ENCODE data around the gene CPEB1. TPM values are rescaled to one million over a fixed set of nuclear protein-coding genes. Genes with fewer than 3 reads are reported as not detected.

The CPEB1 gene
- total RNA-seq, 1 donor from 2014 or later, result 2.7 TPM

GRCh38 chr15:82643992-82644391 lies 3.2 kb downstream of the CPEB1 start:
- Mint-ChIP-seq H3K4me3 (ENCODE audit: unreplicated experiment) (no peak overlapping the region), H3K27me3 (ENCODE audit: low read depth) (peaks cover 65% of the 10 kb centered on the region), H3K4me1 (ENCODE audit: low read depth) (peaks cover 9% of the 10 kb centered on the region), H3K9me3 (ENCODE audit: low read depth) (no peaks in the 10 kb centered on the region), H3K36me3 (ENCODE audit: low read depth) (no peaks in the 10 kb centered on the region), H3K27ac (ENCODE audit: unreplicated experiment) (no peak overlapping the region)
- DNase-seq (ENCODE audit: low spot score), result no peak
- TF ChIP-seq CTCF (IDR thresholded peaks at IDR 0.05), result no peak

- no peak overlapping the region for H3K27ac Mint-ChIP-seq (ENCODE audit: unreplicated experiment)
- H3K27me3 Mint-ChIP-seq (ENCODE audit: low read depth), result peaks cover 62% of the 10 kb centered on the region
- no peaks in the 10 kb centered on the region for H3K36me3 Mint-ChIP-seq (ENCODE audit: low read depth)
- TF ChIP-seq CTCF (IDR thresholded peaks at IDR 0.05), result no peak
- no peak overlapping the region for H3K4me3 Mint-ChIP-seq (ENCODE audit: unreplicated experiment)
- no peaks in the 10 kb centered on the region for H3K9me3 Mint-ChIP-seq (ENCODE audit: low read depth)
- H3K4me1 Mint-ChIP-seq (ENCODE audit: low read depth), result peaks cover 3% of the 10 kb centered on the region
- no peak for DNase-seq (ENCODE audit: low spot score)
These were observed 4.5 kb downstream of the CPEB1 start for GRCh38 chr15:82642656-82643055.

- Mint-ChIP-seq H3K4me1 (ENCODE audit: low read depth) (peaks cover 3% of the 10 kb centered on the region), H3K27me3 (ENCODE audit: low read depth) (peaks cover 73% of the 10 kb centered on the region), H3K27ac (ENCODE audit: unreplicated experiment) (no peak overlapping the region), H3K4me3 (ENCODE audit: unreplicated experiment) (no peak overlapping the region), H3K9me3 (ENCODE audit: low read depth) (no peaks in the 10 kb centered on the region), H3K36me3 (ENCODE audit: low read depth) (no peaks in the 10 kb centered on the region)
- no peak for DNase-seq (ENCODE audit: low spot score)
- no peak for TF ChIP-seq CTCF (IDR thresholded peaks at IDR 0.05)
These were observed 5.9 kb downstream of the CPEB1 start for GRCh38 chr15:82641129-82641798.

DNA sequence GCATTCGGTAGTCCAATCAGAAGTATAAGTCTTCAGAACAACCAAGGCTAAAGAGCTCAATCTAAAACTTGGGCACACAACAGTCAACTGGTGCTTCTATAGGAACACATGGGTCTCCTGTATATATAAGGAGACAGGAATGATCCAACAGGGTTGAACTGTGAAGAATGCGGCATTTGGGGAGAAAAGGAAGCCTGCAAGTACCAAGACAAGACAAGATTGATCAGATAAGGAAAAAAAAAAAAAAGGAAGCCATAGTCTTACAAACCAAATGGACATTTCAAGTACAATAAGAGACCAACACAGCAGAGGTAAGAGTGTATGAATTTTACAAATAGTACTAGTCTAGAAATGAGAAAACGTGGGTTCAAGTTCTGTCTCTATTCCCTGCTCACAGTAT lies 6.5 kb downstream of the CPEB1 start:
- H3K9me3 Mint-ChIP-seq (ENCODE audit: low read depth), result no peaks in the 10 kb centered on the region
- no peak for TF ChIP-seq CTCF (IDR thresholded peaks at IDR 0.05)
- no peaks in the 10 kb centered on the region for H3K4me1 Mint-ChIP-seq (ENCODE audit: low read depth)
- no peak for DNase-seq (ENCODE audit: low spot score)
- H3K27me3 Mint-ChIP-seq (ENCODE audit: low read depth), result peaks cover 74% of the 10 kb centered on the region
- H3K4me3 Mint-ChIP-seq (ENCODE audit: unreplicated experiment), result no peak overlapping the region
- H3K27ac Mint-ChIP-seq (ENCODE audit: unreplicated experiment), result no peak overlapping the region
- no peaks in the 10 kb centered on the region for H3K36me3 Mint-ChIP-seq (ENCODE audit: low read depth)

- Mint-ChIP-seq H3K27me3 (ENCODE audit: low read depth) (peaks cover 55% of the 10 kb centered on the region), H3K27ac (ENCODE audit: unreplicated experiment) (no peak overlapping the region), H3K36me3 (ENCODE audit: low read depth) (no peaks in the 10 kb centered on the region), H3K9me3 (ENCODE audit: low read depth) (no peaks in the 10 kb centered on the region), H3K4me3 (ENCODE audit: unreplicated experiment) (no peak overlapping the region), H3K4me1 (ENCODE audit: low read depth) (no peaks in the 10 kb centered on the region)
- TF ChIP-seq CTCF (IDR thresholded peaks at IDR 0.05), result no peak
- no peak for DNase-seq (ENCODE audit: low spot score)
These were observed 11.4 kb downstream of the CPEB1 start for GRCh38 chr15:82635798-82636197.

Data from chondrocyte (in vitro differentiated cells).